Adrenal gland (tissue), 5 donors: ENCODE results near the gene CIZ1.

Experiments
- CTCF ChIP-seq, 6 experiments: fragments of 450-650 bp in 4 of 6; fragments of 200-600 bp in 2 of 6; sonication (generic) in 1 of 6; IDR thresholded peaks; 1 replicate in 5 of 6; 2 replicates in 1 of 6; pipeline versions ENCODE4 v1.5.1 to v1.8.0; 2016 to 2021; ENCODE audit warnings: antibody characterized with exemption in 6 of 6, mild to moderate bottlenecking in 2 of 6, moderate library complexity in 1 of 6
- POLR2A ChIP-seq, 2 donors: fragments of 450-650 bp; IDR thresholded peaks; one replicate each; pipeline ENCODE4 v1.6.1; 2017; ENCODE audit warnings: antibody characterized with exemption in 2 of 2, mild to moderate bottlenecking in 2 of 2, moderate library complexity in 1 of 2
- donor health status: DM: no; HTN: no; CAD: no.

GRCh38 chr9:128192601-128193371 is 1.4 kb upstream of the CIZ1 start:
- peak in 1 of 2 donors; percentile 81 for TF ChIP-seq POLR2A (IDR thresholded peaks at IDR 0.05)
- peak in 1 of 6 experiments; percentile 38 for TF ChIP-seq CTCF (IDR thresholded peaks at IDR 0.05)
